Stomach smooth muscle (tissue), 2 donors: Measurements from ENCODE around the gene SGMS1.
A peak's percentile ranks its signal among the peaks of the same experiment; 100 is the strongest.

Source experiments
- H3K27ac ChIP-seq: one replicate; pipeline ENCODE4 v1.7.0; 2013; ENCODE audit warnings: mild to moderate bottlenecking, low read length, inconsistent platforms
- H3K27me3 ChIP-seq, 2 donors: one replicate each; pipeline ENCODE4 v1.7.0; 2013; ENCODE audit warnings: low read length in 2 of 2; ENCODE audit not compliant: insufficient read depth in 2 of 2, control insufficient read depth in 1 of 2
- H3K36me3 ChIP-seq, 2 donors: one replicate each; pipeline ENCODE4 v1.7.0; 2013; ENCODE audit warnings: low read length in 2 of 2; ENCODE audit not compliant: control insufficient read depth in 2 of 2, insufficient read depth in 2 of 2
- H3K4me1 ChIP-seq: one replicate; pipeline ENCODE4 v1.7.0; 2013; ENCODE audit warnings: low read length; ENCODE audit not compliant: control insufficient read depth, insufficient read depth
- H3K4me3 ChIP-seq, 2 donors: one replicate each; pipeline ENCODE4 v1.7.0; 2013; ENCODE audit warnings: low read length in 2 of 2
- H3K9ac ChIP-seq, 2 donors: one replicate each; pipeline ENCODE4 v1.7.0; 2013; ENCODE audit warnings: low read length in 2 of 2, mild to moderate bottlenecking in 1 of 2
- H3K9me3 ChIP-seq, 2 donors: one replicate each; pipeline ENCODE4 v1.7.0; 2013; ENCODE audit warnings: low read length in 2 of 2; ENCODE audit not compliant: control insufficient read depth in 2 of 2
- donor health status: healthy.
- donor health status: Pancreatic carcinoma.

SGMS1 gene

DNA sequence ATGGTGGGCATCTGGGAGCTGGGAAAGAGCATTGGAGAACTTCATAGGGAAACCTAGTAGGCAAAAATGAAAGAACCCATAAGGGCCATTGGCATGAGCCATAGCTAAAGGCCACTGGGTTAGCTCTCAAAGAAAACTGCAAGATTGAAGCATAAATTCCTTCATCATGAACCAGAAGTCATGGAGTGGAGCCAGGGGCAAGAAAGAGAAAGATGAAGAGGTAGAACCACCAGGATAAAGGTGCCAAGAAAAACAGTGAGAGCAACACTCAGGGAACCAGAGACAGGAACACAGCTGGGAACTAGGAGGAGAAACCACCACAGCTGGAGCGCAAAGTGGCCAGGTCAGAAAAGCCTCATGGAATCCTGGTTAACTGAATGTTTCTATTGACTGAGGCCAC lies 11.5 kb upstream of the SGMS1 start:
- H3K9me3 ChIP-seq = no peaks in the 10 kb centered on the region
- no peaks in the 10 kb centered on the region for H3K27me3 ChIP-seq
- H3K27ac ChIP-seq = no peak overlapping the region
- no peaks in the 10 kb centered on the region for H3K4me1 ChIP-seq
- no peak overlapping the region for H3K9ac ChIP-seq
- no peak overlapping the region for H3K4me3 ChIP-seq
- H3K36me3 ChIP-seq = peaks cover 0 to 2% of the 10 kb centered on the region in 2 donors

GRCh38 chr10:50634479-50634878 lies 10.7 kb upstream of the SGMS1 start:
- no peaks in the 10 kb centered on the region for H3K9me3 ChIP-seq
- H3K4me3 ChIP-seq = no peak overlapping the region
- H3K36me3 ChIP-seq = peaks cover 0 to 2% of the 10 kb centered on the region in 2 donors
- H3K27ac ChIP-seq = no peak overlapping the region
- no peaks in the 10 kb centered on the region for H3K4me1 ChIP-seq
- no peak overlapping the region for H3K9ac ChIP-seq
- H3K27me3 ChIP-seq = no peaks in the 10 kb centered on the region

DNA sequence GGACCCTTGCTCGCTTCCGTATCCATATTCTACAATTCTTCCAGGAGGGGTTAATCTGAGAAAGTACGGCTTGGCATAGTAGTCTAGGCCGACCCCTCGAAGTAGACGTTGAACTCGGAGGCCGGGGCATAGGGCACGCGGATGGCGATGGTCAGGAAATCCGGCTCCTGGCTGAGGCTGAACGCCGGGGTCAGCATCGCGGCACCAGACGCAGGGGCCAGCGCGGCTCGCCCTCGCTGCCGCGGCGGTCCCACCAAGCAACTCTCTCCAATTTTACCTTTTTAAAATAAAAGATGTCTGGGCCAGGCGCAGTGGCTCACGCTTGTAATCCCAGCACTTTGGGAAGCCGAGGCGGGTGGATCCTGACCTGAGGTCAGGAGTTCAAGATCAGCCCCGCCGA lies 7.3 kb upstream of the SGMS1 start:
- Histone ChIP-seq H3K9me3 (no peaks in the 10 kb centered on the region), H3K4me1 (no peaks in the 10 kb centered on the region), H3K27me3 (no peaks in the 10 kb centered on the region), H3K36me3 (peaks cover 0 to 5% of the 10 kb centered on the region in 2 donors), H3K27ac (no peak overlapping the region), H3K9ac (no peak overlapping the region), H3K4me3 (no peak overlapping the region)

DNA sequence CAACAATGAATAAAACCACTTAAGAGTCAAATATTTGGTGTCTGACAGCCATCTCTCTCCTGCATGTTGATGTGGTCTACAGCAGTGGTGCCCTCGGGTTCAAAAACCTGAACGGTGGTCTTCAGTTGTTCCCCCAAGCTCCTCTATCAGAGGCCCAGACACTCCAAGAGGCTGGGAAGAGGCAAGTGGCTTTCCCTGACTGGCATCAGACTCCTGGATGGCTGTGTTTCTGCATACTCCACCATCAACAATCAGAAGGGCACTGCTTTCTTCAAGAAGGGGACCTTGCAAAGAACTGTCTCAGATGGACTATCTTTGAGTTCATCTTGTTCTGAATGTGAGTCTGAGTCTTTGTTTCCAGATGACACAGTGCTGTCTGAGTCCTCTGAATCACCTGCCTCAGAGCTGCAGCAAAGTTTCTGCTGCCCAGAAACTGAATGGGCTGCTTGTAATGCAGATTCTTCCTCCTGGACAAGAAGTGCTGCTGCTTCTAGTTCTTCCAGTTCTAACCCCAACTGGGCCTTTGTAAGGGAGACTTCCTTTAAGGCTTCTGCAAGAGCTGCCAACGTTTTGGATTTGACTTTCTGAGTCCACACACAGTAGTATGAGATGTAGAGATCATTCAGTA lies 5.9 kb upstream of the SGMS1 start:
- H3K36me3 ChIP-seq = peaks cover 0 to 5% of the 10 kb centered on the region in 2 donors
- no peaks in the 10 kb centered on the region for H3K27me3 ChIP-seq
- H3K4me3 ChIP-seq = no peak overlapping the region
- no peak overlapping the region for H3K27ac ChIP-seq
- no peaks in the 10 kb centered on the region for H3K9me3 ChIP-seq
- H3K4me1 ChIP-seq = no peaks in the 10 kb centered on the region
- no peak overlapping the region for H3K9ac ChIP-seq

DNA sequence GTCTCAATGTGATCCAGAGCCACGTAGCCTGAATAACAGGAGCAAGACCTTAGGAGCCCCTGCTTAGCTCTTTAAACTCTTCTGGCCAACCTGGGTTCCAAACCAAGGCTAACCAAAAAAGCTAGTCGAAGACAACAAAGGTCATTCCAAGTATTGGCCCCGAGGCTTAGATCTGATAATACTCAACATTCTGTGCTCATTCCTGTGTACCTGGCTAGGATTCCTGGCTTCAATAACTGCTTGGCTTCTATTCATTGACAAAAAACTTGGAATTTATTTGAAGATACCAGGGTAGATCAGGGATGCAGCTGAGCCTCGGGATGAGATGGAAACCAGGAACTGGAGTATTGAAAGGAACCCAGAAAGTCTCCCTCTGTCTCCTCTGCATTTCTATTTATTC lies 4.1 kb upstream of the SGMS1 start:
- peaks cover 4% of the 10 kb centered on the region for H3K4me1 ChIP-seq
- H3K27me3 ChIP-seq = no peaks in the 10 kb centered on the region
- H3K27ac ChIP-seq = no peak overlapping the region
- H3K36me3 ChIP-seq = peaks cover 0 to 5% of the 10 kb centered on the region in 2 donors
- no peaks in the 10 kb centered on the region for H3K9me3 ChIP-seq
- H3K9ac ChIP-seq = no peak overlapping the region
- no peak overlapping the region for H3K4me3 ChIP-seq

GRCh38 chr10:50627443-50627842 lies 3.7 kb upstream of the SGMS1 start:
- Histone ChIP-seq H3K27me3 (no peaks in the 10 kb centered on the region), H3K27ac (no peak overlapping the region), H3K4me1 (peaks cover 8% of the 10 kb centered on the region), H3K36me3 (peaks cover 0 to 5% of the 10 kb centered on the region in 2 donors), H3K9ac (no peak overlapping the region), H3K9me3 (no peaks in the 10 kb centered on the region), H3K4me3 (no peak overlapping the region)

DNA sequence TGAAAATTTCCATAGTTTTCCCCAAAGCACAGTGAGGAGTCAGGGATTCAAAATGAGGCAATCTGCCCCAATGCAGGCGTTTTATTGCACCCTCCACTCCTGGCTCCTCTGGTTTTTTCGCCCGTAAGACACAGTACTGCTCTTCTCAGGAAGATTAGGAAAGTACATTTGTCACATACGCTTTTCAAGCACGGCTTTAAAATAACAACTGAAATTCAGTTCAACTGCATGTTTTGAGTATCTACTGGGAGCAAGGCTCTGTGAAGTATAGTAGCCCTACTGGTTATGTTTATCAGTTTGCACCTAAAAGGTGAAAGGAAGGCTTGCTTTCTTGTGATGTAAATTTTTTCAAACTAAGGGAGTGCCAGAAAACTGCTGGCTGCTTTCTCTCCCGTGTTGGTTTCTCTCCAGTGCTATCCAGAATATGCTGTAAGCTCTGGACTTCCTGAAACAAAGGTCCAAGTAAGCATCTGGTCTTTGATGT lies 1.9 kb upstream of the SGMS1 start:
- peak overlapping the region; percentile 100 for H3K27ac ChIP-seq
- H3K27me3 ChIP-seq = no peaks in the 10 kb centered on the region
- no peaks in the 10 kb centered on the region for H3K9me3 ChIP-seq
- H3K4me1 ChIP-seq = peaks cover 24% of the 10 kb centered on the region
- H3K4me3 ChIP-seq = peak overlapping the region; percentile 95 to 97
- peaks cover 0 to 3% of the 10 kb centered on the region in 2 donors for H3K36me3 ChIP-seq
- H3K9ac ChIP-seq = peak overlapping the region; percentile 87 to 100

DNA sequence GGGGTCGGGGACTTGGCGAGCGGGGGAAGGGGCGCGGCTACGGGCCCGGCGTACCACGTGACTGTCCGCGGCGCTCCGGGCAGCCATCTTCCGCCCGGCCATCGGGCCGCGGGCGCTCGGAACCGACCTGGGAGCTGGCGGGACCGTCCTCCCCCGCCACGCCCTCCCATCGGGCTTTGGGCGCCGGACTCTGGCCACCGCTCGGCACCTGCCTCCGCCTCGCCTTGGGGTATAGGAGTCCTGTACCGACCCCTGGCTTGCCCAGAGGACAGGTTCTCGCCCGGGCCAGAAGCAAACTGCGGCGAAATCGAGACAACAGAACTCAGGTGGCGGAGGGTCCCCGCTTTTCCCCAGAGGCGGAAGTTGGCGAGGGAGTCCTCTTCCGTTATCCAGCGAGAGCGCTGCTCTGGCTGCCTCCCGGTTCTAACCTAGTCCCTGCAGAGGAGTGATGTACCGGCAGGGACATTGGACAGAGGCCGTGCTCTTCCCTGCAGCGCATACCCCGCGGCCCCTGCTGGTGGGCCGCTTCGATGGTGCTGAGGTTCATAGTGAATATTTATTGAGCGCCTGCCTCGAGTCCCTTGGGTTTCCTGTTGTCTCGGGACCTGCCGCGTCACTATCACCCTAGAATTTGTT lies 1.2 kb upstream of the SGMS1 start:
- peak overlapping the region; percentile 87 to 100 for H3K9ac ChIP-seq
- peak overlapping the region; percentile 95 to 97 for H3K4me3 ChIP-seq
- peaks cover 0 to 3% of the 10 kb centered on the region in 2 donors for H3K36me3 ChIP-seq
- no peaks in the 10 kb centered on the region for H3K27me3 ChIP-seq
- peaks cover 30% of the 10 kb centered on the region for H3K4me1 ChIP-seq
- H3K27ac ChIP-seq = peak overlapping the region; percentile 100
- H3K9me3 ChIP-seq = no peaks in the 10 kb centered on the region

DNA sequence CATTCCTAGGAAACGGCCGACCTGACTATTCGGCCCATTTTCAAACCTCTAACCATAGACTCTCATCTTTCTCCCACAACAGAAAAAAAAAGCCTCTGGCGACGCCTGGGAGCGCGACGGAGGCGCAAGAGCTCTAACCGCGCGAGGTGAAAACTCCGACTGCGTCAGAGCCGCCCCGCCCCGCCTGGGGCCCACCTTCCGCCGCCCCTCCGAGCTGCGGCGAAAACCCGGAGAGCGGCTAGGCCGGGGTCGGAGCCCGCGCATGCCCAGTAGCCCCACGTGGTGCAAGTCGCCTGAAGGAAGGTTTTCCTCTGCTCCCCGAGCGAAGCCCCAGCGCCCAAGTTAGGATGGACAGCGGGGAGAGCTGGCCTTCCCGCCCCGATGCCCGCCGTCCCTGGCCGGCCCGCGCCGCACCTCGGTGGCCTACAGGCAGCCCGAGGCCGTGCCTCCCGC lies 683 bp upstream of the SGMS1 start:
- Histone ChIP-seq H3K27me3 (no peaks in the 10 kb centered on the region), H3K4me3 (peak overlapping the region; percentile 95 to 97), H3K9ac (peak overlapping the region; percentile 100), H3K36me3 (peaks cover 0 to 3% of the 10 kb centered on the region in 2 donors), H3K9me3 (no peaks in the 10 kb centered on the region), H3K4me1 (peaks cover 35% of the 10 kb centered on the region), H3K27ac (peak overlapping the region; percentile 100)

DNA sequence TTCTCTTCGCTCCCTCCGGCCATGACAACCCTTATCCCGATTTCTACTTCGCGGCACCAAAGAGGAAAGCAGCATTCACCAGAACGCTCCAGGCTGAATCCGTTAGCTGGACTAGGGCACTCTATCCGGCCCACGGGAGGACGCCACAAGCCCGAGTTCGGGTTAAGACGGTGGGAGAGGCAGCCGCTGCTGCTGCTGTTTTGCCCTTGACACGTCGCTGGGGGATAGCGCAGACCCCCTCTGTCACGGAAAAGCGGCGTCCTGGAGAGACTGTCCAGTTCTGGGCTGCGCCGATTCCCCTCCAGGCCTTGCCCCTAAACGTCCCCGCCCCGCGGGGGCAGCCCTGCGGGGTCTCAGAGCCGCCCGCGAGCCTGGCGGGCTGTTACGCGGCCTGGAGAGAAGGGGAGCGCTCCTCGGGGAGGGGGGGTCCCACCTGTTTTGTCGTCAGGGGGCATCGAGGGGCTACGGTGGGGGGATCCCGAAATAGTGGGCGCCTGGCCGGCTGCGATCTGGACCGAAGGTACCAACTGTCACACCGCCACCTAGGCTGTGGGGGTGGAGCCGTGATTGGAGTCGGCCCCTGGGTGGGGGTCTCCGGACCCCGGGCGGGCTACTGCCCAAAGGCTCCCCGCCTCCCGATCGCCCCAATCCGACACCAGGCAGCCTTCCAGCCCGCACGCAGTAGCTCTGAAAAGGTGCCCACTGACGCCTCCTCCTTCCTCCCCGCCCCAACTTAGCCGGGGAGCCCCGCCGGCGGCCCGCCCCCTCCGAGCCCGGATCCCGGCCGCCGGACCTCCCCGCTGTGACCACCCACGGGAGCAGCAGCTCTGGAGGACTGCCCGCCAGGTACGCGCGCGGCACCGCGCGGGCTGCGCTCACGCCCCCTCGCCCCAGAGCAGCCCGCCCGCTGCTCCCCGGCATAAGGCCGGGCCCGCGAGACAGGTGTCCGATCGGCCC lies 772 bp downstream of the SGMS1 start:
- Histone ChIP-seq H3K36me3 (peaks cover 0 to 3% of the 10 kb centered on the region in 2 donors), H3K9ac (peak overlapping the region; percentile 91 to 100), H3K9me3 (no peaks in the 10 kb centered on the region), H3K4me3 (peak overlapping the region; percentile 55 to 97), H3K27me3 (no peaks in the 10 kb centered on the region), H3K4me1 (peaks cover 38% of the 10 kb centered on the region), H3K27ac (peak overlapping the region; percentile 100)
